ENCODE results near the gene KRT20. TPM values are rescaled to one million over a fixed set of nuclear protein-coding genes. Genes with fewer than 3 reads are reported as not detected.

The KRT20 gene
- total RNA-seq, 1 experiment from 2014 or later, result not detected

DNA sequence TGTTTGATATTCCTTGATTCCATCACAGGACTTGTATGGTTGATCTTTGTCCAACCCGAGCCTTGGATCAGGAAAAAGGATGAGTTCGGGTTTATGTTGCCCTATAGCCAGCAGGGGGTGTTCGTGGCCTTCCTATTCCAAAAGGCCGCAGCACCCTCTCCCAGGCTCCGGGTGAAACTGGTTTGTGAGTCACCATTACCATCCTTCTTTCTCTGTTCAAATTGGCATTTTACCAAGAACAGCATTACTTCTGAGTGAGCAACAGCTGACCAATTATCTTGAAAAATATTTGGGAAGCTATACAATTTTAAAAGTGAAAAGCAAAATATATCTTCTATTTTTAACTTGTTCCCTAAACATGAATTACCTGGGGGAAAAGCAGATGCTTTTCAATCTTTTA lies 24.3 kb upstream of the KRT20 start:
- H3K27me3 ChIP-seq (ENCODE audit: insufficient read depth, low read length), result no peaks in the 10 kb centered on the region
- no peak overlapping the region for H3K27ac ChIP-seq (ENCODE audit: insufficient read length, low read depth, low read length)
- H3K18ac ChIP-seq (ENCODE audit: insufficient read length, low read depth, low read length), result no peak overlapping the region

More for the DNA sequence above, 24.3 kb upstream of the KRT20 start:
- Histone ChIP-seq H2BK20ac (ENCODE audit: low read depth, low read length, poor library complexity, severe bottlenecking) (no peak overlapping the region), H2AK5ac (ENCODE audit: insufficient read length, low read length) (no peak overlapping the region), H3K79me1 (ENCODE audit: insufficient read depth, low read depth, low read length, poor library complexity, severe bottlenecking) (no peaks in the 10 kb centered on the region), H2BK120ac (ENCODE audit: low read depth, low read length, poor library complexity, severe bottlenecking) (no peak overlapping the region), H3K79me2 (ENCODE audit: insufficient read depth, low read length) (no peaks in the 10 kb centered on the region), H4K91ac (ENCODE audit: insufficient read length, low read depth, low read length) (no peak overlapping the region), H4K20me1 (ENCODE audit: control insufficient read depth, insufficient read depth, insufficient read length) (no peaks in the 10 kb centered on the region), H2BK15ac (ENCODE audit: low read depth, low read length) (no peak overlapping the region), H3K4me2 (ENCODE audit: insufficient read depth, insufficient read length, low read length) (no peak overlapping the region), H3K23me2 (ENCODE audit: insufficient read length, low read depth, low read length, poor library complexity, severe bottlenecking) (no peaks in the 10 kb centered on the region), H3K9me3 (ENCODE audit: control insufficient read depth, low read depth, low read length) (no peaks in the 10 kb centered on the region), H3K4me1 (ENCODE audit: insufficient read depth, low read length) (0 out of 2 replicates have a peak, but pooled peaks cover 2% of the 10 kb centered on the region), H2BK5ac (ENCODE audit: insufficient read length, low read length) (no peak overlapping the region), H2AFZ (ENCODE audit: low read length) (no peak overlapping the region), H2BK12ac (ENCODE audit: insufficient read length, low read depth, low read length) (no peak overlapping the region), H3K14ac (ENCODE audit: insufficient read depth, low read length) (no peak overlapping the region), H3K9ac (ENCODE audit: extremely low read depth, insufficient read length, low read length) (no peak overlapping the region), H4K5ac (ENCODE audit: insufficient read length, low read depth, low read length) (no peak overlapping the region), H4K8ac (replicated peaks; ENCODE audit: insufficient read length, low read depth, low read length) (no peak overlapping the region), H3K56ac (ENCODE audit: insufficient read length, low read depth, low read length) (no peak overlapping the region), H3T11ph (ENCODE audit: low read length) (no peak overlapping the region), H3K4ac (ENCODE audit: low read depth, low read length) (no peak overlapping the region), H3K23ac (ENCODE audit: insufficient read length, low read depth, low read length) (no peak overlapping the region)
- DNase-seq, result peak; percentile 76
- TF ChIP-seq, protein P1, sequence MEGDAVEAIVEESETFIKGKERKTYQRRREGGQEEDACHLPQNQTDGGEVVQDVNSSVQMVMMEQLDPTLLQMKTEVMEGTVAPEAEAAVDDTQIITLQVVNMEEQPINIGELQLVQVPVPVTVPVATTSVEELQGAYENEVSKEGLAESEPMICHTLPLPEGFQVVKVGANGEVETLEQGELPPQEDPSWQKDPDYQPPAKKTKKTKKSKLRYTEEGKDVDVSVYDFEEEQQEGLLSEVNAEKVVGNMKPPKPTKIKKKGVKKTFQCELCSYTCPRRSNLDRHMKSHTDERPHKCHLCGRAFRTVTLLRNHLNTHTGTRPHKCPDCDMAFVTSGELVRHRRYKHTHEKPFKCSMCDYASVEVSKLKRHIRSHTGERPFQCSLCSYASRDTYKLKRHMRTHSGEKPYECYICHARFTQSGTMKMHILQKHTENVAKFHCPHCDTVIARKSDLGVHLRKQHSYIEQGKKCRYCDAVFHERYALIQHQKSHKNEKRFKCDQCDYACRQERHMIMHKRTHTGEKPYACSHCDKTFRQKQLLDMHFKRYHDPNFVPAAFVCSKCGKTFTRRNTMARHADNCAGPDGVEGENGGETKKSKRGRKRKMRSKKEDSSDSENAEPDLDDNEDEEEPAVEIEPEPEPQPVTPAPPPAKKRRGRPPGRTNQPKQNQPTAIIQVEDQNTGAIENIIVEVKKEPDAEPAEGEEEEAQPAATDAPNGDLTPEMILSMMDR (conservative IDR thresholded peaks at IDR 0.05), result peak; percentile 82
- WGBS (ENCODE audit: extremely low coverage, insufficient read length, low lambda C conversion rate), result no CpG with 5 or more reads among the region's 5 CpGs
- H3K27ac Mint-ChIP-seq, result no peak overlapping the region
- peaks cover 12 to 17% of the 10 kb centered on the region in 2 experiments for H3K4me1 Mint-ChIP-seq
- H3K9me3 Mint-ChIP-seq, result no peaks in the 10 kb centered on the region
- no peaks in the 10 kb centered on the region for H3K36me3 Mint-ChIP-seq (ENCODE audit: insufficient read depth in 1 of 3, low read depth in 3 of 3)
- no peak overlapping the region for H3K4me3 Mint-ChIP-seq
- peaks cover 2% of the 10 kb centered on the region for H3K27me3 Mint-ChIP-seq (ENCODE audit: low read depth)

Measured in H9 (cell line).